HG02642 (cell line): ENCODE measurements around the gene ACP6.
"Not testable (repeated sequence)": the region's sequence is repeated elsewhere in the genome, so short reads cannot be mapped to it uniquely, and the experiment has no call there.

Experiments
- ATAC-seq: cut with Tn5 transposase; IDR thresholded peaks from one replicate; pipeline ENCODE4 v1.9.1; 2021; ENCODE audit warnings: mild to moderate bottlenecking; ENCODE audit not compliant: unreplicated experiment, poor library complexity

Gene ACP6

DNA sequence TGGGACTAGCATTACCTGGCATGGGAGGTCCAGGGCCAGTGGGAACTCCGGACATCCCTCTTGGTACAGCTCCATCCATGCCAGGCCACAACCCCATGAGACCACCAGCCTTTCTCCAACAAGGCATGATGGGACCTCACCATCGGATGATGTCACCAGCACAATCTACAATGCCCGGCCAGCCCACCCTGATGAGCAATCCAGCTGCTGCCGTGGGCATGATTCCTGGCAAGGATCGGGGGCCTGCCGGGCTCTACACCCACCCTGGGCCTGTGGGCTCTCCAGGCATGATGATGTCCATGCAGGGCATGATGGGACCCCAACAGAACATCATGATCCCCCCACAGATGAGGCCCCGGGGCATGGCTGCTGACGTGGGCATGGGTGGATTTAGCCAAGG, 45.8 kb downstream of the ACP6 start:
- no peak for ATAC-seq

DNA sequence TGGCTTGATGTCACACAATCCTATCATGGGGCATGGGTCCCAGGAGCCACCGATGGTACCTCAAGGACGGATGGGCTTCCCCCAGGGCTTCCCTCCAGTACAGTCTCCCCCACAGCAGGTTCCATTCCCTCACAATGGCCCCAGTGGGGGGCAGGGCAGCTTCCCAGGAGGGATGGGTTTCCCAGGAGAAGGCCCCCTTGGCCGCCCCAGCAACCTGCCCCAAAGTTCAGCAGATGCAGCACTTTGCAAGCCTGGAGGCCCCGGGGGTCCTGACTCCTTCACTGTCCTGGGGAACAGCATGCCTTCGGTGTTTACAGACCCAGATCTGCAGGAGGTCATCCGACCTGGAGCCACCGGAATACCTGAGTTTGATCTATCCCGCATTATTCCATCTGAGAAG, 46.3 kb downstream of the ACP6 start:
- ATAC-seq, result no peak

GRCh38 chr1:147622731-147623130, 47.6 kb downstream of the ACP6 start:
- ATAC-seq, result no peak

DNA sequence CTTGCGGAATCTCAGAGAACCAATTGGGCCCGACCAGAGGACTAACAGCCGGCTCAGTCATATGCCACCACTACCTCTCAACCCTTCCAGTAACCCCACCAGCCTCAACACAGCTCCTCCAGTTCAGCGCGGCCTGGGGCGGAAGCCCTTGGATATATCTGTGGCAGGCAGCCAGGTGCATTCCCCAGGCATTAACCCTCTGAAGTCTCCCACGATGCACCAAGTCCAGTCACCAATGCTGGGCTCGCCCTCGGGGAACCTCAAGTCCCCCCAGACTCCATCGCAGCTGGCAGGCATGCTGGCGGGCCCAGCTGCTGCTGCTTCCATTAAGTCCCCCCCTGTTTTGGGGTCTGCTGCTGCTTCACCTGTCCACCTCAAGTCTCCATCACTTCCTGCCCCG, 49.8 kb downstream of the ACP6 start:
- ATAC-seq, result no peak

- ATAC-seq, result no peak
These were observed 50.6 kb downstream of the ACP6 start for GRCh38 chr1:147619741-147620140.

GRCh38 chr1:147618771-147619170, 51.6 kb downstream of the ACP6 start:
- ATAC-seq, result no peak

GRCh38 chr1:147618077-147618569, 52.2 kb downstream of the ACP6 start:
- ATAC-seq, result no peak

DNA sequence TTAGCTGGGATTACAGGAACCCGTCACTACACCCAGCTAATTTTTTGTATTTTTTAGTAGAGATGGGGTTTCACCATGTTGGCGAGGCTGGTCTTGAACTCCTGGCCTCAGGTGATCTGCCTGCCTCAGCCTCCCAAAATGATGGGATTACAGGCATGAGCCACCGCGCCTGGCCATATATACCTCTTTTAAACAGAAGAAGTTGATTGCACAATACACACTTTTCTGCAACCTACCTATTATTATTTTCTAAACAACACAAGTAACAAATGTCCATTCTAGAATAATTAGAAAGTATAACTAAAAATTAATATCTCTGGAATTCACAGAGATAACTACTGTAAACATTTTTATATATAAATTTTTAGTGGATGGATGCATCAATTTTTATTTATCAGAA, 55.4 kb downstream of the ACP6 start:
- ATAC-seq, result not testable (repeated sequence)

DNA sequence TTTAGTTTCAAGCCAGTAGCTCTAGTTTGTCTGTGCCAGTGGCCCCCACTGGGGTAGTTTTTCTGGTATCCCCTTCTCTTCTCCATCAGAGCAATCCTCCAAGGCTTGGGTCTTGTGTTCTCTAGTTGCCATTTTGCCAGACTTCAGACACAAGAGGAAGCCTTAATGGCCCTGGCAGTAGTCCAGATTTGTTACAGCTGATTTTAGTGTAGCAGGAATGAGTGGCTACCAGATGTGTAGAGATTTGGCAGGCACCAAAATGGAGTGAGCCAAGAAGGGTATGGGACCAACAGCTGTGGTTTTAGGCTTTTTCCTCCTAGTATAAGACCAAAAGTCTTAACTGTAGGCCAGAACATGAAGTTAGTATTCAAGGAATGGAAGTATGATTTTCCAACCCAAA, 56.8 kb downstream of the ACP6 start:
- no peak for ATAC-seq

DNA sequence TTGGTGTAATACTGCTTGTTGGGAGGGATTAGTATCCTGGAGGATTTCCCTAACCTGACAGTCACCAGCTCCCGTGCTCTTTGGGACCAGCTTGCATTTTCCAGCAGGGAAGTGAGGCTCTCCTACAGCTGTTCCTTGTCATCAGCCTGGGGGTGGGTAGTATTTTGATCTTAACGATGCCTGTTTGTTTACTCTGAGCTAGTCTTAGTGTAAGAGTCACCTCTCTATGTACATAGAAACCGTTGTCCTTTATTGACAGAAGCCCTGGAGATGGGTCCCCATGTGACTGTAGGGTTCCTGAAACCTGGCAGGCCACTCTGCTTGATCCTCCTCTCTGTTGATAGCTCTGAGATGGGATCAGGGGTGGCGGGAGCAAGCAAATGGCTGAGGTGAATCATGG, 58.0 kb downstream of the ACP6 start:
- ATAC-seq, result no peak

DNA sequence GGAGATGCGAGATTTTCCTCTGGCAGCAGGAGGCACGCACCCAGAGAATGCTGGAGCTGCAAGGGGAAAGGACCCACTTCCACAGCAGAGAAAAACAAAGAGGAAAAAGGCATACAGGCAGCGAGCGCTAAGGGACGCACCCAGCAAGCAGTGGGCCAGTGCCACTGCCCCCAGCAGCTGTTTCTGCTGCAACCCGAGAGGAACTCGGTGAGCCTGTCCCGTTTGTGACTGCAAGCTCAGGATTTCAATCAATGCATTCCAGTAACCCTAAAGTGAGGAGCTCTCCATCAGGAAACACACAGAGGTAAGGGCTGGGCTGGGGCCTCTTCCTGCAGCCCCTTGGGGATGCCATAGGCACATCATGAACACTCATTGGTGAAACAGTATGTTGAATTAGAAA, 58.7 kb downstream of the ACP6 start:
- ATAC-seq, result no peak

GRCh38 chr1:147611021-147611426, 59.3 kb downstream of the ACP6 start:
- peak; percentile 88 for ATAC-seq

DNA sequence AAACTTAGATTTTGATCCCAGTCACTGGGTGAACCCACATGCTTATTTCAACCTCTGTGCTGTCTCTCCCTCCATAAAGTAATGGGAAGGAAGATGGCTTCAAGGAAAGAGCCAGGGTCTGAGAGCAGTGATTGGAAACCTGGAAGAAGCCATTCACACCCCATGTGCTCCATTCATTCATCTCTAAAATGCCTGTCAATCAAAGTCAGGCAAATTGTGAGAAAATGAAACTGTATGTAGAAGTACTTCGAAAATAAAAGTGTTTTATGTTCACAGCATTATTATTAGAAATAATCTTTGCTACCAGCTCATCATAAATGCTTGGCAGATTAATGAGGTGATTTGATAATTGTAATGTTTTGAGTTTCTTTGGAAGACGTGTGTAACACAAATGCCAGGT, 61.0 kb downstream of the ACP6 start:
- no peak for ATAC-seq

DNA sequence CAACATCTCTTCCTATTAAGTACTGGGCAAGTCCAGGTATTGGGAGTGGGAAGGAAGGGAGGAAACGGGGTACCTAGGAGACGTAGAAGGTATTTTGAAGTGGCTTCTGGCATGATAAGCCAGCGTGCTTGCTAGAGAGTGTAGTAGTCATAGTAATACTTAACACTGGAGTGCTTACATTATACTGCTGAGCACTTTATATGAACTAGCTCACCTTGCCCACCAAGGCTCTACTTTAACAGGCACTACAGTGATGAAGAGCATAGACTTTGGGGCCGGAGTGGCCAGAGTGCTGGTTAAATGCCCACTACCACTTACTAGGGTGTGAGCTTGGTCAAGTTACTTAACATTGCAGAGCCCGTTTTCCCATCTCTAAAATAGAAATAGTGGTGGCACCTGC, 61.7 kb downstream of the ACP6 start:
- ATAC-seq, result no peak

DNA sequence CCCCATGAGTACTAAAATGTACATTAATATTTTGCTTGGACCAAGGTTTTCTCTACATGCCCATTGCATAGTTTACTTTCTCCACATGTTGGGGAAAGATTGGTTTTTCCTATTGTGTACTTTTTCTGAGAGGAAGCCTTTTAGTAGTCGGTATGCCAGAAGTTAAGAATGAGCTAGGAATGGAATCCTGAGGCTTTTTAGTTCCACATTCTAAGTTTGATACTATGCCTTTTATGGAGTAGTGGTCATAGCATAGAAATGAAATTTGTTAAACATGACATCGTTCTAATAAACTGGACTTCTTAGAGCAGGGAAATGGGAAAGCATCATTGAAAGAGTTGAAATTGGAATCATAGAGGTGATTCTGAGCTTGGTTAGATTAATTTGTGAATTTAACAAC, 64.7 kb downstream of the ACP6 start:
- ATAC-seq, result no peak

GRCh38 chr1:147603986-147604385, 66.3 kb downstream of the ACP6 start:
- ATAC-seq, result no peak

DNA sequence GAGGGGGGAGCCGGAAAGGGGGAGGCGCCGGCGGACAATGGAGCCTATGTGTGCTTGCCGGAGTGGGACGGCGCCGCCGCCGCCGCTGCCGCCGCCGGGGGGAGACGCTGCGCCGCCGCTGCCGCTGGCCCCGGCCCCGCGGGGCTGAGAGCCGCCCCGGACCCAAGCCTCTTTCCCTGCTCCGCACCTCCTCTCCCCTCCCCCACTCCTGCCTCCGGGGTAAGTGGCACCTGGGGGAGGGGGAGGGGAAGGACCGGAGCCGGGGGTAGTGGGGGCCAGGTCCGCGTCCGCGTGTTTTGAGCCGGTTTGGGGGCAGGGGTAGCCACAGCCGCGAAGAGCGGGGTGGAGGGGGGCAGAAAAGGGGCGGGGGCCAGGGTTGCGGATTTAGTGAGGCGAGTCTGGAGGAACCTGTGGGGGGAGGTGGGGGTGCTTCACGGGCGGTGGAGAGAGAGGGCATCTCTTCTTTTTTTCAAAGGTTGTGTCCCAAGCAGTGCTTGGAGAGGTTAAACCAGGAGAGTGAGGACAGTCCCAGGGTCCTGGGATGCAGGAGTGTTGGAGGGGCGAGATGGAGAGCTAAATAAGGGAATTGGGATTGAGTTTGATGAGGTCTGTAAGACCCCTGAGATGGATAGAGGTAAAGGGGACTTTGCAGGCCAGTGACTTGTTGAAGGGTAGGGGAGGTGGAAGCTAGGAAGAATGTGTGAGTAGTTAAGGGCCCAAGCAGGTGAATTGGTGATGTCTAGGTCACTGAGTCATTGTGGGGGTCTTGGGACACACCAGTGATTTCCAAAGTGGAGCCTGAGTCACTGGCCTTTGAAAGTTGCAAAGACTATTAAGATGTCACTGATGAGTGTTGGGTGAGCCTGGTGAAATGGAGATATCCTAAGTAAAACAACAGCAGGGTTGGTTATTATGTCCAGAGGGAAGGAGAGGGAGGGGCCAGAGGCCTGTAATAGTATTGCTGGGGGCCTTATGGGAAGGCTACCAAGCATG, 69.9 kb downstream of the ACP6 start:
- ATAC-seq, result no peak

GRCh38 chr1:147599362-147600118, 70.8 kb downstream of the ACP6 start:
- ATAC-seq, result peak; percentile 84

GRCh38 chr1:147598621-147599361, 71.5 kb downstream of the ACP6 start:
- ATAC-seq, result peak; percentile 12

DNA sequence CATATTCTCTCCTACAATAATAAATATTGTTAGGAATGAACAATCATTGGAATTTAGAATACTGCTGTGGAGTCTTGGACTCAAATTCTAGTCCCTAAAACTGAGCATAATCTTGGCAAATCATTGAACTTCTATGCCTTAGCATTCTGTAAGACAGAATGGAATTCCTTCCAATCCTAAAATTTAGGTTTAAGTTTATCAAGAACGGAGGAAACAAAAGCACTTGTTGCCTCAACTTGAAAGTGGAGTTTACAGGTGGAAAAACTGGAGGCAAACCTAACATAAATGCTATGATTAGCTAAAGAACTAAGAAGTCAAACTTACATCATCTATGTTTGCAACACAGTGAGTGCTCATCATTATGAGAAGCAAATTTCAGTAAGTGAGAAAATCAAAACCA, 73.3 kb downstream of the ACP6 start:
- no peak for ATAC-seq
